ENCODE data around the gene USP24.

DNA sequence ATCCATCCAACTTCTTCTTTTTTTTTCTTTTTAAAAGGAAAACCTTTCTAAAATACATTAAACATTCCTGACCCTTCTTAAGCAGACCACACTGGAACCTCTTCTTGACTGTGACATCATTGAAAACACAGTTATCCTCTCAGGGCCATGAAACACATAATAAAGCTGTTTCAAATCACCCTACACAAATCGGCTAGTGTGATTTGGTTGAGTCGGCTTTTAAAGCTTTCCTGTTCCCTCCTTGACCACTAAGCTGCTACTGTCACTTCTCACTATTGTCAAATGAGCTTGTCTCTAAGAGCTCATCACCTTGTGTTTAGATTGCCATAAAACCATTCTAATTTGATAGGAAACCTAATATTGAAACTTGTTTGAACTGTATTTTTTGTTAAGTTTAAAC lies 5.9 kb downstream of the USP24 start:
- TF ChIP-seq POLR2A (IDR thresholded peaks at IDR 0.05; ENCODE audit: low read depth, low read length), result no peak
- TF ChIP-seq POLR2AphosphoS5 (IDR thresholded peaks at IDR 0.05; ENCODE audit: low read depth, low read length), result no peak
- no peak for TF ChIP-seq TAF1 (IDR thresholded peaks at IDR 0.05; ENCODE audit: borderline replicate concordance, low read depth, low read length)
